Subcutaneous abdominal adipose tissue (tissue), 5 donors: ENCODE data around the gene MSRB1.

Source experiments
- H3K27ac ChIP-seq: one replicate; pipeline ENCODE4 v1.7.0; 2013; ENCODE audit warnings: low read depth, mild to moderate bottlenecking, inconsistent platforms, low read length, moderate library complexity
- H3K27me3 ChIP-seq, 5 donors: one replicate each; pipeline ENCODE4 v1.7.0; 2013; ENCODE audit warnings: low read length in 5 of 5, inconsistent platforms in 1 of 5; ENCODE audit not compliant: control insufficient read depth in 5 of 5, insufficient read depth in 4 of 5
- H3K36me3 ChIP-seq, 5 donors: one replicate each; pipeline ENCODE4 v1.7.0; 2013; ENCODE audit warnings: low read length in 5 of 5; ENCODE audit not compliant: control insufficient read depth in 5 of 5, insufficient read depth in 5 of 5
- H3K4me1 ChIP-seq, 5 donors: one replicate each; pipeline ENCODE4 v1.7.0; 2013; ENCODE audit warnings: low read length in 5 of 5, mild to moderate bottlenecking in 3 of 5, moderate library complexity in 1 of 5; ENCODE audit not compliant: control insufficient read depth in 5 of 5, insufficient read depth in 5 of 5
- H3K4me3 ChIP-seq, 5 donors: one replicate each; pipeline ENCODE4 v1.7.0; 2013; ENCODE audit warnings: low read length in 5 of 5, low read depth in 1 of 5
- H3K9ac ChIP-seq, 5 donors: one replicate each; pipeline ENCODE4 v1.7.0; 2013; ENCODE audit warnings: low read length in 5 of 5, mild to moderate bottlenecking in 4 of 5, moderate library complexity in 3 of 5
- H3K9me3 ChIP-seq, 5 donors: one replicate each; pipeline ENCODE4 v1.7.0; 2013; ENCODE audit warnings: low read length in 5 of 5; ENCODE audit not compliant: control insufficient read depth in 5 of 5
- donor health status: healthy.
- donor health status: healthy.
- donor health status: healthy.
- donor health status: healthy.
- donor health status: healthy.

MSRB1 gene, protein sequence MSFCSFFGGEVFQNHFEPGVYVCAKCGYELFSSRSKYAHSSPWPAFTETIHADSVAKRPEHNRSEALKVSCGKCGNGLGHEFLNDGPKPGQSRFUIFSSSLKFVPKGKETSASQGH

GRCh38 chr16:1942810-1943726, at the start of gene MSRB1:
MSRB1 (minus strand) TSS chr16:1943199; CDS start chr16:1943156, 43 bp downstream.
- Histone ChIP-seq H3K9me3 (no peaks in the 10 kb centered on the region), H3K9ac (peak within 1 kb of the TSS in 4 of 5 donors; percentile 61 to 84 (median 78)), H3K27ac (peak within 1 kb of the TSS; percentile 69), H3K27me3 (no peaks in the 10 kb centered on the region), H3K4me3 (peak within 1 kb of the TSS; percentile 57 to 83 (median 78)), H3K4me1 (peaks cover 11 to 40% (median 28%) of the 10 kb centered on the region in 5 donors), H3K36me3 (peaks cover 0 to 28% (median 20%) of the 10 kb centered on the region in 5 donors)

DNA sequence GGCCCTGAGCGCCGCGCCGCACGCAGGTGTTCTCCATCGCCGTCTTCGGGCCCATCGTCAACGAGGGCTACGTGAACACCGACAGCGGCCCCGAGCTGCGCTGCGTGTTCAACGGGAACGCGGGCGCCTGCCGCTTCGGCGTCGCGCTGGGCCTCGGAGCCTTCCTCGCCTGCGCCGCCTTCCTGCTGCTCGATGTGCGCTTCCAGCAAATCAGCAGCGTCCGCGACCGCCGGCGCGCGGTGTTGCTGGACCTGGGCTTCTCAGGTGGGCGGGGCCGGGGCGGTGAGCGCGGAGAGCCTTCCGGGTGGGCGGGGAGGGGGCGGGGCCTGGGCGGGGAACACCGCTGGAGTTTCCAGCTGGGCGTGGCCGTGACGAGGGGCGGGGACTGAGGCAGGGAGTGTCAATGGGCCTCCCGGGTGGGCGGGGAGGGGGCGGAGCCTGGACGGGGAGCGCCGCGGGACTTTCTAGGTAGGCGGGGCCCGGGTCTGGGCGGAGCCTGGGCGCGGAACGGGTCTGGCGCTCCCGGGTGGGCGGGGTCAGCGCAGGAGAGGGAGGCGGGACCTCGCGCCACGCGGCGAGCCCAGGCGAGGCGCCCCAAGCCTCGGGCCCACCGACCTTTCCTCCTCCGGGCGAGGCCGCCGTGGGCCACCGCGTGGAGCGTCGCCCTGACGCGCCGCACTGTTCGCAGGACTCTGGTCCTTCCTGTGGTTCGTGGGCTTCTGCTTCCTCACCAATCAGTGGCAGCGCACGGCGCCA, 49.1 kb upstream of the MSRB1 start:
- no peaks in the 10 kb centered on the region for H3K9me3 ChIP-seq
- H3K36me3 ChIP-seq = peaks cover 0 to 6% (median 5%) of the 10 kb centered on the region in 5 donors
- H3K27me3 ChIP-seq = peaks cover 17 to 27% (median 25%) of the 10 kb centered on the region in 5 donors
- H3K4me1 ChIP-seq = peaks cover 0 to 30% (median 24%) of the 10 kb centered on the region in 5 donors
- peak overlapping the region in 1 of 5 donors; percentile 37 for H3K9ac ChIP-seq
- H3K4me3 ChIP-seq = peak overlapping the region in 4 of 5 donors; percentile 48 to 69 (median 58)
- no peak overlapping the region for H3K27ac ChIP-seq

DNA sequence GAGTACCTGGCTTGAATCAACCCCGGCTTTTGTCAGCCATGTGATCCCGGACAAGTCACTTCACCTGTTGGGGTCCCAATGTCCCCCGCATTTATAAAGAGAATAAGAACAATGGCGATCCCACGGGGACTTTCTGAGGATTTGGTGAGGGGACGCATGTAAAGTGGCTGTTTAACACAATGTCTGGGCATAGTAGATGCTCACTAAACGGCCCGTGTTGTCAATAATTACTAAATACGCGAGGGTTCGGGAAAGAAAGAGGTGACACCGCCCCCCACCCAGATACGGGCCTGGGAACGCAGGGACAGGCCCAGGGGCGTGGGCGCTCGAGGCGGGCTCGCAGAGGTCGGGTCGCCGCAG, 48.6 kb upstream of the MSRB1 start:
- H3K4me3 ChIP-seq = peak overlapping the region in 4 of 5 donors; percentile 48 to 69 (median 58)
- H3K27ac ChIP-seq = no peak overlapping the region
- H3K36me3 ChIP-seq = peaks cover 0 to 8% (median 7%) of the 10 kb centered on the region in 5 donors
- H3K27me3 ChIP-seq = peaks cover 17 to 27% (median 25%) of the 10 kb centered on the region in 5 donors
- H3K4me1 ChIP-seq = peaks cover 0 to 25% (median 21%) of the 10 kb centered on the region in 5 donors
- H3K9me3 ChIP-seq = no peaks in the 10 kb centered on the region
- H3K9ac ChIP-seq = peak overlapping the region in 1 of 5 donors; percentile 37

DNA sequence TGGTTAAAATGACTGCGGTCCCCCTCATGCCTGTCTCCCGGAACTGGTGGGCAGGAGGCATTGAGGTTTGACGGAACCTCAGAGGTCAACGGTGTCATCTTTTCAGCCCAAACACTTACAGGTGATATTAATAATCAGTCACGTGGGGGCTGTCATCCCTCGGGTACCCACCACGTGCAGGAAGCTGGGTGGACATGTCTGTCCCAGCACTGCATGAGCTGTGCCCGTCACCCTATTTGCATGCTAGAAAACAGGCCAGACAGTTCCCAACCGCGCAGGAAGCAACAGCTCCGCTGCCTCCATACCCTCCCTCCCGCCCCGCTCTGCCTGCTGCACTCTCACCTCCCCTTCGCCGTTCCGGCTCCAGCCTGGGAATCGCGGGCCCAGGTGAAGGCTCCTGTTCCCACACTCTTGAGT, 48.1 kb upstream of the MSRB1 start:
- Histone ChIP-seq H3K4me3 (peak overlapping the region in 2 of 5 donors; percentile 56 to 69), H3K4me1 (peaks cover 0 to 24% (median 21%) of the 10 kb centered on the region in 5 donors), H3K27me3 (peaks cover 17 to 27% (median 25%) of the 10 kb centered on the region in 5 donors), H3K9ac (no peak overlapping the region), H3K9me3 (no peaks in the 10 kb centered on the region), H3K27ac (no peak overlapping the region), H3K36me3 (peaks cover 0 to 12% (median 12%) of the 10 kb centered on the region in 5 donors)

DNA sequence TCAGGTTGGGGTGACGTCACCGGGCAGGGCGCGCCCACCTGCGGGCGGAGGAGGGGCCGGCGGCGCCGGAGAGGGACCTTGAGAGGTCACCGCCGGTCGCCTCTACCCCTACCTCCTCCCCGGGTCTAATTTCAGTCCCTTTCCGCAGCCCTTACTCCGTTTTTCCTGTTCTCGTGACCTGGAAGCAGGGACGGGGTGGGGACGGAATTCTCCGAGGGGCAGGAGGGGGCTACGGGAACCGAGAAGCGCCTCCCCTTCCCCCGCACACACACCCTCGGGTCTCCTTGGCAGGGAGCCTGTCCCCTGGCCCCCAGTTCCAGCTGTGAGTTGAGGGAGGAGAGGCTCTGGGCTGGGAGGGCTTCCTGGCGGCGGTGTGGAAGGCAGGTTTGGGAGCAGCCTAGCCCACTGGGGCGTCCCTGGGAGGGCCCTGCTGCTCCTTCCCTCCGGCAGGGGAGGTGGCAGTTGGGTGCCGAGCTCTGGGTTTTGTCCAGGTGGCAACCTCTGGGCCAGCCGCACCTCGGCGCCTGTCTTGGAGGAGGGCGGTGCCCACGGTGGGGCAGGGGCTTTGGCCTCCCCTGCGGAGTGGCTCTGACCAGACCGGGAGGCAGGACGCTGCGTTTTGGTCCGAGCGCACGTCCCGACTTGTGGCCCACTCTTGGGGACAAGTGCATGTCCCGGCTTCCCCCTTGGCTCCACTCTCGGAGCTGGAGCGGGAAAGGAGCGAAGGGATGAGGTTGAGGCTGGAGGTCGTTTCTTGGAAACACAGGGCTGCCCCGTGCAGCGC, 47.5 kb upstream of the MSRB1 start:
- Histone ChIP-seq H3K4me3 (peak overlapping the region in 2 of 5 donors; percentile 16 to 22), H3K27me3 (peaks cover 17 to 27% (median 25%) of the 10 kb centered on the region in 5 donors), H3K4me1 (peaks cover 0 to 26% (median 21%) of the 10 kb centered on the region in 5 donors), H3K9me3 (no peaks in the 10 kb centered on the region), H3K36me3 (peaks cover 0 to 18% (median 16%) of the 10 kb centered on the region in 5 donors), H3K9ac (no peak overlapping the region), H3K27ac (no peak overlapping the region)

- H3K9ac ChIP-seq = no peak overlapping the region
- peaks cover 0 to 21% (median 18%) of the 10 kb centered on the region in 5 donors for H3K36me3 ChIP-seq
- no peak overlapping the region for H3K27ac ChIP-seq
- H3K4me1 ChIP-seq = peaks cover 1 to 31% (median 24%) of the 10 kb centered on the region in 5 donors
- no peak overlapping the region for H3K4me3 ChIP-seq
- H3K9me3 ChIP-seq = no peaks in the 10 kb centered on the region
- H3K27me3 ChIP-seq = peaks cover 17 to 27% (median 25%) of the 10 kb centered on the region in 5 donors
Observed at GRCh38 chr16:1990101-1990350, 47.0 kb upstream of the MSRB1 start.

DNA sequence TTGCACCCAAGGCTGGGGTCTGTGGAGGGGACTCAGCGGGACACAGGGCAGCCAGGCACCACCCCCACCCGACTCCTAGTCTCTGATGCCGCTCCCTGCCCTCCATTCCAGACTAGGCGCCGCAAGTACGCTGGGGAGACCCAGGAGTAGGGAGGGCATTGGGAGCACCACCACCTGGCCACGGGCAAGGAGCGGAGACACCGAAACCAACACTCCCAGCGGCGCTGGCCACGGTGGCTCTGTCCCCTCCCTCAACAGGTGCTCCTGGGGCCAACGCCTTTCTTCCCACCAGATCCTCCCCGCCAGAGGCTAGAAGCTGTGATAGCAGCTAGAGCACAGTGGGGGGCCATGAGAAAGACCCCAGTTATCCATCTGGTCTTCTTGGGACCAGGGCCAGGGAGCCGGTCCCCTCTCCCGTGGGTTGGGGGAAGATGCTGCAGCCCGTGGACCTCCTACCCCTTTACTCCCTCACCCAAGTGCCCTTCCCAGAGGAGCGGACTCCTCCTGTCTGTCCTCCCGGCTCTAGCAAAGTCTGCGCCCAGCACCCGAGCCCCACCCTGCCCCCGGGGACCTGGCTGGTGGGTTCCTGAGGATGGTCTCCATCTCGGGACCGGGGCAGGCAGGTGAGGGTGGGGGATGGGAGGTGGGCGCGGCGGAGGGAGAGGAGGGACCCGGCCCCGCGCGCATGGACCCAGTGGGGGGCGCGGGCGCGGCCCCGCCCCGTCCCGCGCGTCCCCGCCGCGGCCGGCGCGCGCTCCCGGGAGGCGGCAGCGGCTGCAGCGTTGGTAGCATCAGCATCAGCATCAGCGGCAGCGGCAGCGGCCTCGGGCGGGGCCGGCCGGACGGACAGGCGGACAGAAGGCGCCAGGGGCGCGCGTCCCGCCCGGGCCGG, 46.5 kb upstream of the MSRB1 start, which contains the start of gene SYNGR3:
TSS of gene SYNGR3 (plus strand) at position 762 of the 892 bp plus-strand sequence. CDS start 133 bp downstream, outside the sequence.
- Histone ChIP-seq H3K4me1 (peaks cover 5 to 37% (median 30%) of the 10 kb centered on the region in 5 donors), H3K27ac (no peak within 1 kb of the TSS), H3K9me3 (no peaks in the 10 kb centered on the region), H3K27me3 (peaks cover 17 to 27% (median 25%) of the 10 kb centered on the region in 5 donors), H3K9ac (no peak within 1 kb of the TSS), H3K36me3 (peaks cover 0 to 21% (median 18%) of the 10 kb centered on the region in 5 donors), H3K4me3 (peak within 1 kb of the TSS in 1 of 5 donors; percentile 22)

DNA sequence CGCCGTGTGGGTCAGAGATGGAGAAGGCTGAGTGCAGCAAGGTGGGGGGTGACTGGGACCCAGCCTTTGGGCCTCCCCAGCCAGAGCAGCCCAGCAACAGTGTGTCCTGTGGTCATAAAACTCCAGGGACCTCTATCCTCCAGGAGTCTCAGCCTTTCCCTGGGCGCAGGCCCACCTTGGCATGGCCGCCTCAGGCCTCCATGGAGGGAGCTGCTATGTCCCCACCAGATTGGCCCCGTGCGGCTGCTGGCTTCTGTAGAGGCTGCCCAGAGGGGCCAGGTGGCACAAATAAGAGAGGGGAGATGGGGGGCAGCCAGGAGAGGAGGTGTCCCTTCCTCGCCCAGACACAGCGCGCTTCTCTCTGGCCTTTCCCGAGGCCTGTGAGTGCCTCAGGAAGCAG, 44.2 kb upstream of the MSRB1 start:
- Histone ChIP-seq H3K36me3 (peaks cover 0 to 21% (median 18%) of the 10 kb centered on the region in 5 donors), H3K27ac (no peak overlapping the region), H3K27me3 (peaks cover 17 to 30% (median 27%) of the 10 kb centered on the region in 5 donors), H3K4me1 (peaks cover 5 to 44% (median 37%) of the 10 kb centered on the region in 5 donors), H3K4me3 (no peak overlapping the region), H3K9me3 (no peaks in the 10 kb centered on the region), H3K9ac (no peak overlapping the region)
